IMR-90 (cell line): ENCODE data around the gene PPFIA1. TPM values are rescaled to one million over a fixed set of nuclear protein-coding genes. Genes with fewer than 3 reads are reported as not detected.

Experiments
- ATAC-seq: fragments of 200-7000 bp; cut with Tn5 transposase; 2 replicates; pipeline ENCODE4 v1.9.1; 2020; ENCODE audit warnings: low read depth, mild to moderate bottlenecking, moderate library complexity
- BruUV-seq: library from RNA; stranded (reverse); fragments of 400-500 nt; replicated peaks from 2 replicates; lab custom pipeline; 2021; lab: Mats Ljungman, UMichigan
- CTCF ChIA-PET: fragments of 300-600 bp; formaldehyde crosslinking; extraction: SDS; loops from one replicate; lab custom pipeline; 2021; ENCODE audit warnings: antibody characterized with exemption; lab: Yijun Ruan, JAX
- POLR2A ChIA-PET: fragments of 300-600 bp; sonication (Branson Sonifier 250); formaldehyde crosslinking; loops from one replicate; lab custom pipeline; 2022; ENCODE audit warnings: antibody characterized with exemption; ENCODE audit not compliant: unreplicated experiment; lab: Charles Lee
- DNase-seq: peaks from one replicate; pipeline ENCODE4 v3.0.0; 2013
- H2AFZ ChIP-seq: replicated peaks from 2 replicates; pipeline ENCODE3; 2013; ENCODE audit warnings: low read length, mild to moderate bottlenecking; ENCODE audit not compliant: poor library complexity
- H2AK5ac ChIP-seq: 2 replicates; pipeline ENCODE4 v1.6.1; 2013; ENCODE audit warnings: low read depth, low read length, inconsistent platforms
- H2AK9ac ChIP-seq: replicated peaks from 2 replicates; pipeline ENCODE3; 2013; ENCODE audit warnings: mild to moderate bottlenecking, low read depth, low read length, moderate library complexity; ENCODE audit not compliant: poor library complexity
- H2BK120ac ChIP-seq: 2 replicates; pipeline ENCODE4 v1.6.1; 2013; ENCODE audit warnings: low read depth, low read length, inconsistent platforms
- H2BK15ac ChIP-seq: 3 replicates; pipeline ENCODE4 v1.6.1; 2013; ENCODE audit warnings: low read depth, low read length, inconsistent platforms
- H2BK20ac ChIP-seq: 2 replicates; pipeline ENCODE4 v1.6.1; 2013; ENCODE audit warnings: low read depth, mild to moderate bottlenecking, inconsistent platforms, low read length, moderate library complexity
- H2BK5ac ChIP-seq: 2 replicates; pipeline ENCODE4 v1.6.1; 2013; ENCODE audit warnings: mild to moderate bottlenecking, low read depth, low read length, inconsistent platforms; ENCODE audit not compliant: poor library complexity, severe bottlenecking
- H3K14ac ChIP-seq: replicated peaks from 2 replicates; pipeline ENCODE4 v1.6.1; 2013; ENCODE audit warnings: low read depth, low read length, inconsistent platforms
- H3K18ac ChIP-seq: 2 replicates; pipeline ENCODE4 v1.6.1; 2013; ENCODE audit warnings: low read depth, low read length, control low read depth
- H3K23ac ChIP-seq: 2 replicates; pipeline ENCODE4 v1.6.1; 2013; ENCODE audit warnings: low read depth, low read length, inconsistent platforms
- H3K27ac ChIP-seq: 2 replicates; pipeline ENCODE4 v1.5.1; 2013; ENCODE audit warnings: mild to moderate bottlenecking, control low read depth, low read length; ENCODE audit not compliant: insufficient read depth
- H3K27me3 ChIP-seq: 2 replicates; pipeline ENCODE4 v1.6.1; 2013; ENCODE audit warnings: low read length; ENCODE audit not compliant: control insufficient read depth, insufficient read depth
- H3K36me3 ChIP-seq: 2 replicates; pipeline ENCODE4 v1.6.1; 2013; ENCODE audit warnings: low read length, mixed read lengths; ENCODE audit not compliant: control insufficient read depth, insufficient read depth
- H3K4ac ChIP-seq: 2 replicates; pipeline ENCODE4 v1.6.1; 2013; ENCODE audit warnings: low read depth, low read length, inconsistent platforms
- H3K4me1 ChIP-seq: 2 replicates; pipeline ENCODE4 v1.6.1; 2013; ENCODE audit warnings: low read length, mixed read lengths; ENCODE audit not compliant: control insufficient read depth, insufficient read depth
- H3K4me2 ChIP-seq: 2 replicates; pipeline ENCODE4 v1.6.1; 2013; ENCODE audit warnings: low read depth, mild to moderate bottlenecking, control low read depth, low read length, moderate library complexity
- H3K4me3 ChIP-seq: 2 replicates; pipeline ENCODE4 v1.5.1; 2013; ENCODE audit warnings: low read depth, mild to moderate bottlenecking, control low read depth, low read length, moderate library complexity; ENCODE audit not compliant: insufficient read depth
- H3K56ac ChIP-seq: 2 replicates; pipeline ENCODE4 v1.6.1; 2013; ENCODE audit warnings: low read length, inconsistent platforms; ENCODE audit not compliant: insufficient read depth; ENCODE audit errors: extremely low read depth
- H3K79me1 ChIP-seq, 2 experiments: 2 replicates each; pipeline ENCODE4 v1.6.1; 2013; ENCODE audit warnings: low read length in 2 of 2, inconsistent platforms in 1 of 2, low read depth in 1 of 2
- H3K9ac ChIP-seq: 2 replicates; pipeline ENCODE4 v1.6.1; 2013; ENCODE audit warnings: low read depth, low read length, control low read depth
- H3K9me1 ChIP-seq: 2 replicates; pipeline ENCODE4 v1.6.1; 2013; ENCODE audit warnings: low read length, inconsistent platforms; ENCODE audit not compliant: insufficient read depth
- H3K9me3 ChIP-seq: 2 replicates; pipeline ENCODE4 v1.6.1; 2013; ENCODE audit warnings: low read length; ENCODE audit not compliant: control insufficient read depth, insufficient read depth
- H4K20me1 ChIP-seq: 2 replicates; pipeline ENCODE4 v1.6.1; 2013; ENCODE audit warnings: low read length, inconsistent platforms; ENCODE audit not compliant: insufficient read depth
- H4K5ac ChIP-seq: 2 replicates; pipeline ENCODE4 v1.6.1; 2013; ENCODE audit warnings: mild to moderate bottlenecking, low read depth, low read length, control low read depth
- H4K8ac ChIP-seq, 2 experiments: 2 replicates each; pipeline ENCODE4 v1.6.1; 2013; ENCODE audit warnings: low read depth in 2 of 2, low read length in 2 of 2, control low read depth in 1 of 2, inconsistent platforms in 1 of 2
- H4K91ac ChIP-seq: 2 replicates; pipeline ENCODE4 v1.6.1; 2013; ENCODE audit warnings: low read depth, low read length, inconsistent platforms; ENCODE audit not compliant: insufficient read depth
- NFE2L2 ChIP-seq: fragments of 150-350 bp; IDR thresholded peaks from 2 replicates; pipeline ENCODE4 v1.6.1; 2016; ENCODE audit warnings: low read depth, mild to moderate bottlenecking, low read length
- RFX5 ChIP-seq: IDR thresholded peaks from 2 replicates; pipeline ENCODE4 v1.8.0; 2012; ENCODE audit warnings: low read depth, mild to moderate bottlenecking, low read length, moderate library complexity
- WGBS, 2 experiments: methylation state at CpG; one replicate each; pipeline versions ENCODE4 v1.1.5 to v1.1.7; 2013; ENCODE audit warnings: missing lambda C conversion rate in 2 of 2; ENCODE audit not compliant: insufficient read length in 1 of 2; ENCODE audit errors: extremely low coverage in 2 of 2; 5-methylcytosine and 5-hydroxymethylcytosine counted together
- dilution Hi-C: fragments of 300-500 bp; cut with HindIII; formaldehyde crosslinking; loops from one replicate; pipeline ENCODE4 v1.14.3; 2018; ENCODE audit warnings: low sequenced_read_pairs; ENCODE audit not compliant: unreplicated experiment
- in situ Hi-C: fragments of 300-500 bp; cut with MboI; formaldehyde crosslinking; loops from 3 replicates; pipeline ENCODE4 v1.14.3; 2019; ENCODE audit warnings: low sequenced_read_pairs, inconsistent platforms, mixed read lengths
- intact Hi-C: fragments of 100-400 bp; cut with micrococcal nuclease; formaldehyde crosslinking; loops from 2 replicates; pipeline ENCODE4 v1.10.0; 2022
- polyA plus RNA-seq, 3 experiments: library from polyadenylated mRNA; depleted of rRNA; stranded (reverse); fragments of >200 nt; gene quantifications; 2 replicates each; pipeline ENCODE4 v1.2.3, GENCODE V29; 2012; ENCODE audit warnings: low replicate concordance in 1 of 3
- total RNA-seq: library from RNA; depleted of rRNA; stranded (reverse); fragments of >200 nt; gene quantifications from 2 replicates; pipeline ENCODE4 v1.2.3, GENCODE V29; 2012

Gene PPFIA1
- total and polyA plus RNA-seq, 2 of the 4 experiments (the other 2 are of a cell fraction) = 25.6 to 37.2 TPM

GRCh38 chr11:70358753-70359152, 88.3 kb downstream of the PPFIA1 start:
- no peak for TF ChIP-seq NFE2L2
- TF ChIP-seq RFX5 = no peak
- intact Hi-C loops = no loop called here

More at GRCh38 chr11:70358753-70359152, 88.3 kb downstream of the PPFIA1 start:
- WGBS, 2 experiments = 98% methylated on average over 7 of the region's 11 CpGs; no CpG with 5 or more reads in 1 of the 2 experiments
- Histone ChIP-seq H3K9me3 (no peaks in the 10 kb centered on the region), H2BK15ac (no peak overlapping the region), H3K56ac (no peak overlapping the region), H3K27ac (no peak overlapping the region), H4K8ac (no peak overlapping the region), H3K4ac (no peak overlapping the region), H4K91ac (no peak overlapping the region), H3K4me1 (no peaks in the 10 kb centered on the region), H3K79me1 (peaks cover 5 to 12% of the 10 kb centered on the region in 2 experiments; a peak in 3 of 4 replicates), H4K20me1 (no peaks in the 10 kb centered on the region), H3K14ac (no peak overlapping the region), H3K18ac (no peak overlapping the region), H3K4me2 (no peak overlapping the region), H2BK20ac (no peak overlapping the region), H3K36me3 (peaks cover 55% of the 10 kb centered on the region), H3K4me3 (no peak overlapping the region), H4K5ac (no peak overlapping the region), H3K23ac (no peak overlapping the region), H3K9ac (no peak overlapping the region), H3K27me3 (no peaks in the 10 kb centered on the region), H2AK5ac (no peak overlapping the region), H3K9me1 (peaks cover 6% of the 10 kb centered on the region; the same call in 1 of the 2 replicates), H2AK9ac (no peak overlapping the region), H2BK5ac (no peak overlapping the region), H2AFZ (no peak overlapping the region), H2BK120ac (no peak overlapping the region)
- BruUV-seq = no TSS peak
- DNase-seq (no peak), ATAC-seq (no peak)
- dilution Hi-C loops (no loop called here), in situ Hi-C loops (no loop called here)
- CTCF ChIA-PET = no interaction called here
- POLR2A ChIA-PET = no interaction called here
